C4-2B (cell line): ENCODE measurements around the gene MGARP.

Experiments used
- CTCF ChIP-seq: fragments of 450-650 bp; conservative IDR thresholded peaks from 2 replicates; pipeline ENCODE4 v1.5.1; 2017; ENCODE audit warnings: mild to moderate bottlenecking
- ZFX ChIP-seq: fragments of 450-650 bp; IDR thresholded peaks from 2 replicates; pipeline ENCODE4 v1.6.1; 2017

DNA sequence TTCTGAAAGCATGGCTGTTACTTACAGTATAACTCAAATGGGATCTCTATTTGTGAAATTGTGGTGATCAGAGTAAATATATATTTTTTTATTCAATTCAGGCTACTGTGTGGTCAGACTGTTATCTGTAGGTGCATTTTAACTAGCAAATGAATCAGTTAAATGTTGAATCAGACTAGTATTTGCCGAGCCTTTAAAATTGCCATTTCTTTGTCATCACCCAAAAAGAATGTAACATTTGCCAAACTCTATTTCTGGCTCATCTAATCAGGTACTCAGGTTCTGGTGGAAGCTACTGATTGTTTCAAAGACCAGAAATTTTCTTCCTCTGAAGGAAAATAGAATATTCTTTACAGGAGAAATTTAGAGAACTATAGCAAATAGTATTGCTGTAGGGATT lies 19.5 kb upstream of the MGARP start:
- TF ChIP-seq CTCF, result no peak
- TF ChIP-seq ZFX, result no peak
